Measurements from ENCODE around the gene NUDT3. TPM values are rescaled to one million over a fixed set of nuclear protein-coding genes. Genes with fewer than 3 reads are reported as not detected.

The NUDT3 gene
- total RNA-seq, 2 donors from 2014 or later, result 36.6 to 53.6 TPM

Small RNA genes lying within 50 kb of the gene (microRNA-seq; reads per million reads assigned to microRNA genes)
- 0 reads per million in 2 donors for gene MIR6835

Other genes with a start within 250 kb of the NUDT3 start
- not detected for gene GRM4, start 246.6 kb downstream of the NUDT3 start, total RNA-seq
- 10 to 100 TPM; 32.5 to 36.2 TPM for gene HMGA1, start 155.8 kb downstream of the NUDT3 start, total RNA-seq
- gene SMIM29, start 143.7 kb downstream of the NUDT3 start, total RNA-seq, result 10 to 100 TPM; 18.4 to 22.7 TPM
- gene RPS10, start 33.4 kb upstream of the NUDT3 start, total RNA-seq, result 100 to 1,000 TPM; 746 to 770 TPM
- gene PACSIN1, start 73.4 kb upstream of the NUDT3 start, total RNA-seq, result 1 to 10 TPM; 3.4 to 8.4 TPM
- gene SPDEF, start 163.7 kb upstream of the NUDT3 start, total RNA-seq, result under 1 TPM in 1 of 2 donors, not detected in 1; 0.16 TPM

All from left cardiac atrium (tissue), 2 donors.